OCI-LY1 (cell line): ENCODE measurements around the gene CDPF1.

Experiments used
- H2AFZ ChIP-seq: fragments of 200-600 bp; sonication (generic), shearing (Covaris generic); 2 replicates; pipeline ENCODE4 v1.6.0; 2014; ENCODE audit warnings: antibody characterized with exemption, mild to moderate bottlenecking, low read length
- H3F3A ChIP-seq: fragments of 200-600 bp; sonication (generic), shearing (Covaris generic); 2 replicates; pipeline ENCODE4 v1.6.0; 2014; ENCODE audit warnings: mild to moderate bottlenecking, antibody characterized with exemption, low read length, moderate library complexity; ENCODE audit not compliant: insufficient read depth
- H3K27ac ChIP-seq: fragments of 200-600 bp; sonication (generic); 2 replicates; pipeline ENCODE4 v1.5.1; 2014; ENCODE audit warnings: low read length, mixed run types, mild to moderate bottlenecking, low read depth; ENCODE audit not compliant: poor library complexity, severe bottlenecking
- H3K27me3 ChIP-seq: fragments of 200-600 bp; sonication (generic); 2 replicates; pipeline ENCODE4 v1.6.0; 2014; ENCODE audit warnings: antibody characterized with exemption, mild to moderate bottlenecking, low read length, moderate library complexity; ENCODE audit not compliant: insufficient read depth
- H3K36me3 ChIP-seq: fragments of 200-600 bp; sonication (generic); 2 replicates; pipeline ENCODE4 v1.6.1; 2014; ENCODE audit warnings: mild to moderate bottlenecking, antibody characterized with exemption, low read length, moderate library complexity, mixed read lengths; ENCODE audit not compliant: insufficient read depth
- H3K4me1 ChIP-seq: fragments of 200-600 bp; sonication (generic); 2 replicates; pipeline ENCODE4 v1.5.1; 2014; ENCODE audit warnings: mild to moderate bottlenecking, low read length, moderate library complexity; ENCODE audit not compliant: insufficient read depth, severe bottlenecking
- H3K4me2 ChIP-seq: fragments of 200-600 bp; sonication (generic), shearing (Covaris generic); 2 replicates; pipeline ENCODE4 v1.6.1; 2014; ENCODE audit warnings: low read length
- H3K4me3 ChIP-seq: fragments of 200-600 bp; sonication (generic); 2 replicates; pipeline ENCODE4 v1.5.1; 2014; ENCODE audit warnings: low read length, low read depth, mild to moderate bottlenecking, mixed read lengths; ENCODE audit not compliant: poor library complexity, severe bottlenecking
- H3K79me2 ChIP-seq: fragments of 200-600 bp; shearing (Covaris generic); 2 replicates; pipeline ENCODE4 v1.6.1; 2016; ENCODE audit warnings: mixed run types, low read length, mixed read lengths; ENCODE audit not compliant: insufficient read depth
- H3K9ac ChIP-seq: fragments of 200-600 bp; sonication (generic), shearing (Covaris generic); 2 replicates; pipeline ENCODE4 v1.6.1; 2014; ENCODE audit warnings: mild to moderate bottlenecking, low read length, mixed read lengths
- H3K9me2 ChIP-seq: fragments of 200-600 bp; sonication (generic), shearing (Covaris generic); 2 replicates; pipeline ENCODE4 v1.6.1; 2014; ENCODE audit warnings: low read depth, mild to moderate bottlenecking, low read length, mixed read lengths
- H3K9me3 ChIP-seq: fragments of 200-600 bp; shearing (Covaris generic); 2 replicates; pipeline ENCODE4 v1.6.1; 2014; ENCODE audit warnings: low read length, mixed read lengths
- H4K20me1 ChIP-seq: fragments of 200-600 bp; sonication (generic), shearing (Covaris generic); 2 replicates; pipeline ENCODE4 v1.6.0; 2016; ENCODE audit warnings: mild to moderate bottlenecking, low read length; ENCODE audit not compliant: insufficient read depth
- EZH2 ChIP-seq: fragments of 200-600 bp; sonication (generic), shearing (Covaris generic); IDR thresholded peaks from 2 replicates; pipeline ENCODE4 v1.8.0; 2017; ENCODE audit warnings: borderline replicate concordance, mixed run types, mild to moderate bottlenecking, antibody characterized with exemption, low read length, moderate library complexity, mixed read lengths
- TF ChIP-seq, protein P1 (sequence below): fragments of 200-600 bp; sonication (generic), shearing (Covaris generic); IDR thresholded peaks from 2 replicates; pipeline ENCODE4 v1.5.1; 2017; ENCODE audit warnings: mild to moderate bottlenecking, antibody characterized with exemption, low read length, moderate library complexity, mixed read lengths

CDPF1 gene

DNA sequence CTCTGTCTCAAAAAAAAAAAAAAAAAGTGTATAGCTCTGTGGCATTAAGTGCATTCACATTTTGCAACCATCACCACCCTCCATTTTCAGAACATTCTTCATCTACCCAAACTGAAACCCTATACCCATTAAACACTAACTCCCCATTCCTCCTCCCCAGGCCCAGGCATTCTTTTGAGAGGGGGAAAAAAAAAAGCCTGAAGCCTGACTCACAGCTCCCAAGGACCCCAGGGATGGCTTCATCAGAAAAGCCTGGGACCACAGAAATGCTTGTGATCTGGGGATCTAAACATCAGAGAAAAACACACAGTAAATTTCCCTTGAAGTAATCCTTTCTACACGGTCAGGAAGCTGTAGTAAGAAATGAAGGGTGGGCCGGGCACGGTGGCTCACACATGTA lies 35.9 kb upstream of the CDPF1 start:
- Histone ChIP-seq H3K36me3 (no peaks in the 10 kb centered on the region), H3K79me2 (no peaks in the 10 kb centered on the region), H3K4me3 (no peak overlapping the region), H2AFZ (no peak overlapping the region), H4K20me1 (no peaks in the 10 kb centered on the region), H3F3A (no peaks in the 10 kb centered on the region), H3K4me1 (peaks cover 17% of the 10 kb centered on the region), H3K4me2 (no peak overlapping the region), H3K9me2 (no peaks in the 10 kb centered on the region), H3K27me3 (no peaks in the 10 kb centered on the region), H3K9ac (no peak overlapping the region), H3K9me3 (no peaks in the 10 kb centered on the region), H3K27ac (no peak overlapping the region)
- TF ChIP-seq, protein P1, sequence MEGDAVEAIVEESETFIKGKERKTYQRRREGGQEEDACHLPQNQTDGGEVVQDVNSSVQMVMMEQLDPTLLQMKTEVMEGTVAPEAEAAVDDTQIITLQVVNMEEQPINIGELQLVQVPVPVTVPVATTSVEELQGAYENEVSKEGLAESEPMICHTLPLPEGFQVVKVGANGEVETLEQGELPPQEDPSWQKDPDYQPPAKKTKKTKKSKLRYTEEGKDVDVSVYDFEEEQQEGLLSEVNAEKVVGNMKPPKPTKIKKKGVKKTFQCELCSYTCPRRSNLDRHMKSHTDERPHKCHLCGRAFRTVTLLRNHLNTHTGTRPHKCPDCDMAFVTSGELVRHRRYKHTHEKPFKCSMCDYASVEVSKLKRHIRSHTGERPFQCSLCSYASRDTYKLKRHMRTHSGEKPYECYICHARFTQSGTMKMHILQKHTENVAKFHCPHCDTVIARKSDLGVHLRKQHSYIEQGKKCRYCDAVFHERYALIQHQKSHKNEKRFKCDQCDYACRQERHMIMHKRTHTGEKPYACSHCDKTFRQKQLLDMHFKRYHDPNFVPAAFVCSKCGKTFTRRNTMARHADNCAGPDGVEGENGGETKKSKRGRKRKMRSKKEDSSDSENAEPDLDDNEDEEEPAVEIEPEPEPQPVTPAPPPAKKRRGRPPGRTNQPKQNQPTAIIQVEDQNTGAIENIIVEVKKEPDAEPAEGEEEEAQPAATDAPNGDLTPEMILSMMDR: no peak
- TF ChIP-seq EZH2: no peak

DNA sequence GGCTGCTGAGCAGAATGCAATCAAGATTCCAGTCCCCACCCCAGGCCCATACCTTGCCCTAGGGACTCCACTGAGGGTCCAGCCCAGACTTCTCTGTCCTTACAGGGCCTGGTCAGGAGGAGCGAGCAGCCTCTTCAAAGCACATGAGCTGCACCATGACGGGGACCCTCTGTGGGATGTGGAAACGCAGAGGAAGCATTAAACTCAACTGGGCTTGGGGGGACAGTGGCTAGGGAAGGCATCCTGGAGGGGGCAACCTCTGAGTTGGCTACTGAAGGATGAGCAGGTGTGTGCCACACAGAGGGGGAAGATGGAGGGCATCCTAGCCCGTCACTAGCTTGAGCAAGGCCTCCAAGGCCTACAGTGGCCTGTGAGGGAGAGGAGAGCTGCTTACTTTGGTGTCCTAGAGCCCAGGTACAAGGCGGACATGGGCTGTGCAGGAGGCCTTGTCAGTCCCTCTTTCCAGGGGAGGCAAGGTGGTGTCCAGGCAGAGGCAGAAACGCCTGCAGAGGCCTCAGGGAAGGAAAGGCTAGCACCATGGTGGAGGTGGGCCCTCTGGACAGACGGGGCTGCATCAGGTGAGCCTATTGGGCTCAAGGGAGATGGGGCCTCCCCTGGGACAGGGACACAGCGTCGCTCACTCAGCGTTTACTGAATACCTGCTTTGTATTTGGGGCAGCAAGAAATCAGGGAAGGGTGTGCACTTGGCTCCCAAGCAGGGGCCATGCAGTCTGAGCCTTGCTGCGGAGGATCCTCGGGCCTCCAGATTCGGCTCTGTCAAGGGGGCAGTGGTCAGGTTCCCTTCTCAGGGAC lies 32.0 kb upstream of the CDPF1 start:
- Histone ChIP-seq H3K9ac (no peak overlapping the region), H3F3A (no peaks in the 10 kb centered on the region), H3K36me3 (no peaks in the 10 kb centered on the region), H3K4me2 (no peak overlapping the region), H3K9me2 (no peaks in the 10 kb centered on the region), H3K27me3 (0 out of 2 replicates have a peak, but pooled peaks cover 7% of the 10 kb centered on the region), H2AFZ (no peak overlapping the region), H3K9me3 (no peaks in the 10 kb centered on the region), H3K27ac (no peak overlapping the region), H3K4me3 (no peak overlapping the region), H3K79me2 (no peaks in the 10 kb centered on the region), H4K20me1 (no peaks in the 10 kb centered on the region), H3K4me1 (peaks cover 11% of the 10 kb centered on the region)
- no peak for TF ChIP-seq EZH2
- TF ChIP-seq, protein P1: no peak

DNA sequence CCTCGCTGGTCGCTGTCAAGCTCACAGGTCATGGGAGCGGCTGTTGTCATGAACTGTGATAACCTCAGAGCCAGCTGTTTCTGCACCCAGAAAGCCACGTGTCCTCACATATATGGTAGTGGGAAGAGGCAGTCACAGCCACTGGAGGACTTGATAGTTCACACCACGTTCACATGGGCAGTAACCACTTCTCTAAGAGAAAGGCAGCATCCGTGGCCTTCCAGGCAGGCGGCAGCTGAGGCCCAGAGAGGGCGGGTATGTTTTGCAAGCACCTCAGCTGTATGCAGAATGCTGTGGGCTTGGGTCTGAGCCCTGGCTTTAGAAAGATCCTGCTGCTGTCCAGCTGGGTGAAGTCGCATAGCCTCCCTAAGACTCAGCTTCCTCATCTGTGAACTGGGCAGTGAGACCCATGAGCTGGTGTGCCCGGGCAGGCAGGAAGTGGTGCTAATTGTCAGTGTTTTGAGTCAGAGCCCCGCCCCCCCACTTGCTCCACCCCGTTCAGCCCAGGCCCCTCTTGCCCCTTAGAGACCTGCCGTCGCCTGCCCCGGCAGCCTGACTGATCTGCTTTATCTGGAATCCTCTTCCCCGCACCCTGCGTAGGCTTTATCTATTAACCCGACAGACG lies 31.0 kb upstream of the CDPF1 start:
- Histone ChIP-seq H3K9ac (no peak overlapping the region; the same call in 1 of the 2 replicates), H3K4me2 (0 out of 2 replicates have a peak overlapping the region, but pooled peaks have one; percentile 8), H3K27me3 (0 out of 2 replicates have a peak, but pooled peaks cover 7% of the 10 kb centered on the region), H4K20me1 (no peaks in the 10 kb centered on the region), H3K79me2 (no peaks in the 10 kb centered on the region), H3K27ac (no peak overlapping the region), H3K36me3 (no peaks in the 10 kb centered on the region), H3K4me3 (no peak overlapping the region), H3F3A (no peaks in the 10 kb centered on the region), H3K4me1 (peaks cover 11% of the 10 kb centered on the region), H2AFZ (no peak overlapping the region), H3K9me3 (no peaks in the 10 kb centered on the region), H3K9me2 (no peaks in the 10 kb centered on the region)
- no peak for TF ChIP-seq EZH2
- TF ChIP-seq, protein P1: no peak
